Umbilical cord (tissue), 2 donors: ENCODE measurements around the gene ARHGEF19. TPM values are rescaled to one million over a fixed set of nuclear protein-coding genes. Genes with fewer than 3 reads are reported as not detected.
A peak's percentile ranks its signal among the peaks of the same experiment; 100 is the strongest.
"Not testable (repeated sequence)": the region's sequence is repeated elsewhere in the genome, so short reads cannot be mapped to it uniquely, and the experiment has no call there.

Source experiments
- DNase-seq: peaks from one replicate; pipeline ENCODE4 v3.0.0-alpha.2; 2015; ENCODE audit warnings: low spot score
- total RNA-seq: library from RNA; depleted of rRNA; stranded (reverse); fragments of >200 nt; gene quantifications from one replicate; pipeline ENCODE4 v1.2.3, GENCODE V29; 2014; ENCODE audit warnings: low replicate concordance; ENCODE audit not compliant: insufficient read depth

Gene ARHGEF19
- 26.5 TPM for total RNA-seq

GRCh38 chr1:16212251-16212961 is at the start of gene ARHGEF19:
Gene ARHGEF19 (minus strand): TSS chr1:16212652. CDS start chr1:16209054, 3,598 bp downstream.
- DNase-seq = peak; percentile 73

DNA sequence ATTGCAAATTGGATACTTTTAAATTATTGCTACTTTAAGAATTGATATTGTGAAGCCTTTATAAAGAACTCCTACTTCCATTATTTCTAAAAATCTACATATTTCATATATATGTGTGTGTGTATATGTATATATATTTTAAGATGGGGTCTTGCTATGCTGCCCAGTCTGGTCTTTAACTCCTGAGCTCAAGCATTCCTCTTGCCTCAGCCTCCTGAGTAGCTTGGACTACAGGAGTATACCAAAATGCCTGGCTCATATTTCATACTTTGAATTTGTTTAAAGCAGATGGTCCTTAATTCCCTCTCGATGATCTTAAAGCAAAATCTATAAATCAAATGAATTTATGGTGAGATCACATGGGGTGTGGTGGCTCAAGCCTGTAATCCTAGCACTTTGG is 49.6 kb upstream of the ARHGEF19 start:
- DNase-seq = no peak

GRCh38 chr1:16260814-16261213 is 48.4 kb upstream of the ARHGEF19 start:
- no peak for DNase-seq

DNA sequence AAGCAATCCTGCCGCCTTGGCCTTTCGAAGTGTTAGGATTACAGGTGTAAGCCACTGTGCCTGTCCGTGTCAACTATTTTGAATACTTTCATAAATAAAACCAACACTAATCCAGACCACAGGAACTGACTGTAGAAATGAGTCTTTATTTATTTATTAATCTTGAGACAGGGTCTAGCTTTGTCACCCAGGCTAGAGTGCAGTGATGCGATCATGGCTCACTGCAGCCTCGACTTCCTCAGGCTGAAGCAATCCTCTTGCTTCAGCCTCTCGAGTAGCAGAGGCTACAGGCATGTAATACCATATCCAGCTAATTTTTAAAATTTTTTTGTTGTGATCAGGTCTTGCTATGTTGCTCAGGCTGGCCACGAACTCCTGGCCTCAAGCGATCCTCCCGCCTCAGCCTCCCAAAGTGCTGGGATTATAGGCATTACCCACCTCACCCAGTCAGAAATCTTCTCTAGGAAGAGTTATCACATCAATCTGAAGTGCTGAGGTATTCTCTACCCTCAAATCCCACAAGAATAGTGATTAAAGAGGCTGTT is 46.2 kb upstream of the ARHGEF19 start:
- no peak for DNase-seq

DNA sequence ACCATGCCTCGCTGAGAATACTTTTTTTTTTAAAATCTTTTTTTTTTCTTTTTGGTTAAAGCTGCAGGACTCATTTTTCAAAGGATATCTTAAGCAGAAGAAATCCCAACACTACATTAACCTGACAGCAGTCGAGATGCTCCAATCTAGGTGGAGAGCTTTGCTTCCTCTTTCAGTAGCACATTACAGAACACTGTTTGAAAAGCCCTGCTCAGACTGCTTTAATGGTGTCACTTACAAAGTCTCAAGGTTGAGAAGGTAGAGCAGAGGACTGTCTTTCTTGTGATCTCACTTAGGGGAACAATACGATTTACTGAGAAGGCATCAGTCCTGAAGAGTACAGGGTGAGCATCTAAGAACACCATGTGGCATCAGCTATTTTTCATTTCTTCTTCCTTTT is 45.5 kb upstream of the ARHGEF19 start:
- no peak for DNase-seq

DNA sequence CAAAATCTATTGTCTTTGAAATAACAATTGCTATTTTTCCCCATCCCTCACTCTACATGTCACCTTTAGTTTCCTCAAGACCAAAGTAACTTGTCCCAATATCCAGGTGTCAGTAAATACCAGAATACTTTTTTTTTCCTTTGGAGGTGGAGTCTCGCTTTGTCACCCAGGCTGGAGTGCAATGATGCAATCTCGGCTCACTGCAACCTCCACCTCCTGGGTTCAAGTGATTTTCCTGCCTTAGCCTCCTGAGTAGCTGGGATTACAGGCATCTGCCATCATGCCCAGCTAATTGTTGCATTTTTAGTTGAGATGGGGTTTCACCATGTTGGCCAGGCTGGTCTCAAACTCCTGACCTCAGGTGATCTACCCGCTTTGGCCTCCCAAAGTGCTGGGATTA is 45.1 kb upstream of the ARHGEF19 start:
- not testable (repeated sequence) for DNase-seq

DNA sequence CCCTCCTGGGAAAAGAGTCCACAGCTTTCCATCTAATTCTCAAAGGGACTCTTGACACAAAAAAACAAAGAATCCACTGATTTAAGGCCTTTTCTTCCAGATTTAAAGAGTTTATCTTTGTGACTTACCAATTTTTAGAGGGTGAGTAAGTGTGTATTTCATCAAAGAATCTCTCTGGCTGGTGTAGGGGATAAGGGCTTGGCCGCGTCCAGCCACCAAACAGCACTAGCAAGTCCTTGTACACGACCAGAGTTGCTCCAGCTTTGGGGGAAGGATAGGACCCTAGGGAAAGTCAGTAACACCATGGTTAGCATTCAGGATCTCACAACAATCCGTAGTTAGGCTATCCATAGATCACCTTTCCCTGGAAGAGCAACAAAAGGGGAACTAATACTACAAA is 44.0 kb upstream of the ARHGEF19 start:
- no peak for DNase-seq

DNA sequence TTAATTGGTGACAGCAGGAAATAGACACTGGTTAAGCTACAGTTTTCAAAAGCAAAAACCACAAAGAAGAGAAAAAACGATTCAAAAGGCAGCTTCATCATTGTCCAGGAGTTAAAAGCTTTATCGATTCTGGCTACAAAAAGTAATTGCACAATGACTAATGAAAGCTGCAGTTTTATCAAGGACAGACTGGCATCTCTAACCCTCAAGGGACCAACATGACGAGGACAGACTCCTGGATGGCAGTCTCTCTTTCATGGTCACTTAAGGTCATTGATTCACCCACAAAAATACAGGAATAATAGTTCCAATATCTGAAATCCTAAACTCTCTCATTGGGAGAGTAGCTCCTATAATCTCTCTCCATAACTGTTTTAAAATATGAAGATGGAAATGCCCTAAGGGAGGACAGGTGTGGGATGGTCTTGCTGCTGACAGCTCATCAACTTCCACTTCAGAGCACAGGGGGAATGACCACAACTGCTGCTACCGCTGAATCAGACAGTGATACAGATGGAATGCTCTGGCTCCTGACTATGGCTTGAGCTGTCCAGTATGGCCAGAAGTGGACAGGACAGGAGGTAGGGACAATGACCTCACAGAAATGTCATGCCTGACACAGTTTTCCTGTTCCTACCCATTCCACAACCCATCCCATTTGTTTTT is 41.9 kb upstream of the ARHGEF19 start:
- DNase-seq = no peak

DNA sequence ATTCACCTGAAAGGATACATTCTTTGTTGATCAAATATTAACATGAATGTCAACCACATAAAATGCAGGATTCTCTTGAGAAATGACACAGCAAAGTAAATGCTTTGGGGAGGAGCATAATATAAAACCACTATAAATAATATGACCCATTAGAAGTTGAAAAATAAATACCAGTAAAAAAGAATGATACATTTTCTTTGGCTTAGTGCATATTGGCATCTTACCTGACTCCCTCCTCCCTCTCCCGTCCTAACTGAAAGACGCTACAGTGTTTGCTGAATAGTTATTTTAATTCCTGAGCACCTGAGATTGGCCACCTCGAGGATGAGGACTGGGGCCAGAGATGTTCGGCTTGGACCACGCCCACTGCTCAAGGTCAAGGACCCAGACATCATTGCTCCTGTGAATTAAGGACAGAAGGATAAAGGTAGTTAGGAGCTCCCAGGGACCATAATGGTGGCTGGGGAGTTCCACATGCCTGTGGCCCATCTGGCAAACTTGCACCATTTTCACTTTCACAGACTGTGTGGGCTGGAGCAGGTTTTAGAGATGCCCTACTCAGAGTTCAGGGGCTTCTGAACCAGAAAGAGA is 41.0 kb upstream of the ARHGEF19 start:
- no peak for DNase-seq

DNA sequence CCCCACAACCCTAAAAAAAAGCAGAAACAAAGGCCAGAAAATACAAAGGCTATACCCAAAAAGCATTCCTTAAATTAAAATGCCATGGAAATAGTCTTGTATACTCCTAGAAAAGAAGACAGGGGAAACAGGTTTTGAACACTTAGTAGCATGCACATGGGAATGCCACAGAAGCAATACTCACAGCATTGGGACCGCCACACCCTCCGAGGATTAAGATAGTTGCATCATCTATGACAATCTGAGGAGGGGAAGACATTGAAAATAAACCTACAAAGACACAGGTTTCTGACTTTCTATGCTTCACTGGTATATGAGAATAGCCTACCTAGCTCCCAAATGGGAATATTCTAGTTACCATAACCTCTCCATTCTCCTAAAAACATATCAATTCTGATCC is 40.5 kb upstream of the ARHGEF19 start:
- no peak for DNase-seq

- no peak for DNase-seq
Measured at GRCh38 chr1:16251381-16251780, 38.9 kb upstream of the ARHGEF19 start.

DNA sequence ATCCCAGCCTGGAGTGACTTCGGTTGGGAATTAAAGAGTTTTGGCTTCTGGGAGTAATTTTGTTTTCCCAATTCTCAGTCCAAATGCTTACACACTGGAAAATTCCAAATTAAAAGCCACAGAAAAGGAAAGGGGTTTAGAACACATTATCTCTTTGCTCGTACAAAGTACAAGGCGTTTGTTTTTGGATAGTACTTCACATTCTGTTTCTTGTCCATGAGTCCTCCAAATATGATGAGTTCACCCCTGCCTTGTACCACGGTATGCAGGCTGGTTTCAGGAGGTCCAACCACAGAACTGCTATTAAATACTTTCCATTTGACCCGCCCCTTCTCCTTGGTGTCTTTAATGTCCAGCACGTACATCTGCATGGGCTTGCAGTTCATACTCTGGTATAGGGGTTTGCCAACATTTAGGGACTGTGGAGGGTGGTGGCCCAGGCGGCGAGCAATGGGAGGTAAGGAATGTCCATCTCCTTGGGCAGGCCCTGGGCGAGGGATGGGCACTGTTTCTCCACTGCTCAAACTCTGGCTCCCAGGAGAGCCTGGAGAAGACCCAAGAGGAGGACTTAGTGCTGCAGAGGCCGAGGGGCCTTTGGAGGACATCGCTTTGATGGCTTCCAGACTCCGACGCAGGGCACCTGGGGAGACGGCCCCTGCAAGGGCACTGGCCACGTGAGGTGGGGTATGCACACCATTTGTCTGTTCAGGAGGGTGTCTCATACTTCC is 38.2 kb upstream of the ARHGEF19 start:
- DNase-seq = no peak

GRCh38 chr1:16249596-16250241 is 37.3 kb upstream of the ARHGEF19 start:
- peak; percentile 53 for DNase-seq

- DNase-seq = peak; percentile 85
Measured at GRCh38 chr1:16248603-16249516, 36.4 kb upstream of the ARHGEF19 start.

DNA sequence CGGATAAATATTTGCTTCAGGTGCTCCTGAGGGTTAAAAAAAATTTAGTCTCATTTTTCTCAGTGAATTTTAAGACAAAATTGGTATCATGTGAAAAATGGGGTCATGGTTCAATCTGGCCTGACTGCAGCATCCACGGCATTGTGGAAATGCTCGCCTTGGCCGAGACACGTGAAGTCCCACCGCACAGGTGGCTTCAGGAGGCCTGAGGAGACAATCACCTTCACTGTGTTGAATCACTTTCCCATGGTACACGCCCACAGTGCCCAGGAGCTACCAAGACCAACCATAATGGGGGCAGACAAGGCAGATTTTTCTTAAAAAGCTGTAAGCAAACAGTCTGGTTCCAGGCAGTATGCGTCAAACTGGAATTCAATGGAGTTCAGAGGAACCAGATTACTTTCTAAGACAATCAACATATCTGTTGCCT is 35.6 kb upstream of the ARHGEF19 start:
- DNase-seq = no peak

GRCh38 chr1:16247441-16247840 is 35.0 kb upstream of the ARHGEF19 start:
- no peak for DNase-seq

DNA sequence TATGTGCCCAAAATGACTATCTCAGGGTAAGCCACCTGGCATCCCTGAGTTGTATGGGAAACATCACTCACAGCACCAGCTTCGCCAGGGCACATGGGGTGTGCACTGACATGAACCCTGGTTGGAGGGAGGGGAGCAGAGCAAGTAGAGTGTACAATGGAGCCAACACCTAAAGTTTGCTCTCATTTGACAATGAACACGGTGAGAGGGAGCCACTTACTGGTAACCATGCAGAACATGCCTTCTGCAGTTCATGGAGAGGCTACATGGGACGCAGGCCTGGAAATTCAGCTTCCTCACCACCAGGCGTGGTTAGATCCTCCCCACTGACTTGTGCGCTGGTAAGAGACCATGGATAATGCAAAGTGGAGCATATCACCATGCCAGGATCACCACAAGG is 34.5 kb upstream of the ARHGEF19 start:
- no peak for DNase-seq

GRCh38 chr1:16246239-16246638 is 33.8 kb upstream of the ARHGEF19 start:
- DNase-seq = not testable (repeated sequence)

- DNase-seq = no peak
Measured at GRCh38 chr1:16245476-16246196, 33.2 kb upstream of the ARHGEF19 start.
